Mesothelial cell of epicardium (in vitro differentiated cells): ENCODE results near the gene KIAA1328. TPM values are rescaled to one million over a fixed set of nuclear protein-coding genes. Genes with fewer than 3 reads are reported as not detected.

Source experiments
- DNase-seq, 2 experiments: peaks; one replicate each; pipeline ENCODE4 v3.0.0; 2021; ENCODE audit warnings: low spot score in 2 of 2; ENCODE audit not compliant: unreplicated experiment in 2 of 2
- H3K27ac Mint-ChIP-seq: 2 replicates; pipeline ENCODE4 v1.8.0; 2021; ENCODE audit warnings: mixed read lengths
- H3K27me3 Mint-ChIP-seq: 2 replicates; pipeline ENCODE4 v1.8.0; 2021; ENCODE audit warnings: low read depth, mixed read lengths
- H3K36me3 Mint-ChIP-seq: 2 replicates; pipeline ENCODE4 v1.8.0; 2021; ENCODE audit warnings: mixed read lengths
- H3K4me1 Mint-ChIP-seq: 2 replicates; pipeline ENCODE4 v1.8.0; 2021; ENCODE audit warnings: mixed read lengths
- H3K4me3 Mint-ChIP-seq: 2 replicates; pipeline ENCODE4 v1.8.0; 2021; ENCODE audit warnings: mild to moderate bottlenecking, moderate library complexity, mixed read lengths
- H3K9me3 Mint-ChIP-seq: 2 replicates; pipeline ENCODE4 v1.8.0; 2021; ENCODE audit warnings: mixed read lengths
- total RNA-seq: library from RNA; stranded (reverse); gene quantifications from 3 replicates; pipeline ENCODE4 v1.2.1, GENCODE V29; 2021
- TF ChIP-seq, protein P1 (sequence below): fragments of 200-600 bp; sonication (generic); IDR thresholded peaks from one replicate; pipeline ENCODE4 v1.5.0; 2021; ENCODE audit warnings: antibody characterized with exemption; ENCODE audit not compliant: unreplicated experiment

KIAA1328 gene
- total RNA-seq, 1 donor from 2014 or later, result 20.8 TPM

DNA sequence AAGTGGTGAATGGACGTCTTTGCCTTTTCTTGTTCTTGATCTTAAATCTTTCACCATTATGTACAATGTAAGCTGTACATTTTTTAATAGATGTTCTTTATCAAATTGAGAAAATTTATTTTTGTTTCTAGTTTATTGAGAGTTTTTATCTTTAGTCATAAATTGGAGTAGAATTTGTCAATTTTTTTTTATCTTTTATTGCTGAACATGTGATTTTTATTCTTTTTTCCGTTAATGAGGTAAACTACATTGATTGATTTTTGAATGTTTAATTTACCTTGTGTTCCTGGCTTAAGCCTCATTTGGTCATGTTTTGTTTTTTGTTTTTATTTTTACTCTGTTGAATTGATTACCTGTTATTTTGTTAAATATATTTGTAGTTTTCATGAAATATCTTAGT, 19.7 kb downstream of the KIAA1328 start:
- Mint-ChIP-seq H3K27me3 (no peaks in the 10 kb centered on the region), H3K9me3 (peaks cover 26% of the 10 kb centered on the region), H3K27ac (no peak overlapping the region), H3K4me3 (no peak overlapping the region), H3K36me3 (peaks cover 30% of the 10 kb centered on the region), H3K4me1 (peaks cover 12% of the 10 kb centered on the region)
- TF ChIP-seq, protein P1, sequence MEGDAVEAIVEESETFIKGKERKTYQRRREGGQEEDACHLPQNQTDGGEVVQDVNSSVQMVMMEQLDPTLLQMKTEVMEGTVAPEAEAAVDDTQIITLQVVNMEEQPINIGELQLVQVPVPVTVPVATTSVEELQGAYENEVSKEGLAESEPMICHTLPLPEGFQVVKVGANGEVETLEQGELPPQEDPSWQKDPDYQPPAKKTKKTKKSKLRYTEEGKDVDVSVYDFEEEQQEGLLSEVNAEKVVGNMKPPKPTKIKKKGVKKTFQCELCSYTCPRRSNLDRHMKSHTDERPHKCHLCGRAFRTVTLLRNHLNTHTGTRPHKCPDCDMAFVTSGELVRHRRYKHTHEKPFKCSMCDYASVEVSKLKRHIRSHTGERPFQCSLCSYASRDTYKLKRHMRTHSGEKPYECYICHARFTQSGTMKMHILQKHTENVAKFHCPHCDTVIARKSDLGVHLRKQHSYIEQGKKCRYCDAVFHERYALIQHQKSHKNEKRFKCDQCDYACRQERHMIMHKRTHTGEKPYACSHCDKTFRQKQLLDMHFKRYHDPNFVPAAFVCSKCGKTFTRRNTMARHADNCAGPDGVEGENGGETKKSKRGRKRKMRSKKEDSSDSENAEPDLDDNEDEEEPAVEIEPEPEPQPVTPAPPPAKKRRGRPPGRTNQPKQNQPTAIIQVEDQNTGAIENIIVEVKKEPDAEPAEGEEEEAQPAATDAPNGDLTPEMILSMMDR, result no peak
- no peak for DNase-seq

DNA sequence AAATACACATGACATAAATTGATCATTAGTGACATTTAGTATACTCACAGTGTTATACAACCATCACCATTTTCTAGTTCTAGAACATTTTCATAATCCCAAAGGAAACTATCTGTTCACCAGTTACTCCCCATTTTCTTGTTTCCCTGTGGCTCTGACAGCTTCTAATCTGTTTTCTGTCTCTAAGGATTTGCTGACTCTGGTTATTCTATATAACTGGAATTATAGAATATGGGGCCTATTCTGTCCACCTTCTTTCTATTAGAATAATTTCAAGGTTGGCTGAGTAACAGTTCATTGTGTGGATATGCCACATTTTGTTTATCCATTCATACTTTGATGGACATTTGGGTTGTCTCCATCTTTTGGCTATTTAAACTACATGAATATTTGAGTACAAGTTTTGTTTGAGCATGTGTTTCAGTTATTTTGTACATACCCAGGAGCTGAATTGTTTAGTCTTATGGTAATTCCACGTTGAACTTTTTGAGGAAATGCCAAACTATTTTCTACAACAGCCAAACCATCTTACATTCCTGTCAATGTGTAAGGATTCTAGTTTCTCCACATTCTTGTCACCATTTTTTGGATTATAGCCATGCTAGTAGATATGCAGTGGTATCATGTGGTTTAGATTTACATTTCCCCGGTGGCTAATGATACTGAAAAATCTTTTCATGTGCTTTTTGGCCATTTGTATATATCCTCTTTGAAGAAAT, 20.5 kb downstream of the KIAA1328 start:
- Mint-ChIP-seq H3K9me3 (peaks cover 26% of the 10 kb centered on the region), H3K36me3 (peaks cover 36% of the 10 kb centered on the region), H3K27ac (peak overlapping the region; percentile 3), H3K27me3 (no peaks in the 10 kb centered on the region), H3K4me3 (no peak overlapping the region), H3K4me1 (peaks cover 12% of the 10 kb centered on the region)
- TF ChIP-seq, protein P1, result no peak
- no peak for DNase-seq

DNA sequence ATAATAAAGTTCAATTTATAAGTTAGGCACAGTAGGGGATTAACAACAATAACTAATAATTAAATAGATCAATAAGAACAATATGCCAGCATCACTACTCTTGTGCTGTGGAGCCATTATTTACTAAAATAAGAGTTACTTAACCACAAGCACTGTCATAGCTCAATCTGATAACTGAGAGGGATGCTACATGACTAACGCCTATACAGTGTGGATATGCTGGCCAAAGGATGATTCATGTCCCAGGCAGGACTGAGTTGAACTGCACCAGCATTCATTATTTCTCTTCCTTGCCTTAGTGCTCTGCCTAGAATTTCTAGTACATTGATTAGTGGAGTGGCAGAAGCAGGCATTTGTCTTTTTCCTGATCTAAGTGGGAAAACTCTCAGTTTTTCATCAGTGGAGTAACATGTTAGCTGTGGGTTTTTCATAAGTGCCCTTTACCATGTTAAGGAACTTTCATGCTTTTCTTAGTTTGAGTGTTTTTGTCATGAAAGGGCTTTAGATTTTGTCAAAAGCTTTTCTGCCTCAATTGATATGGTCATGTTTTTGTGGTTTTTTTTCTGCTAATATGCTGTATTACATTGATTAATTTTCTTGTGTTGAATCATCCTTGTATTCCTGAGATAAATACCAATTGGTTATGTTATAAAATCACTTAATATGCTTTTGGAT, 21.7 kb downstream of the KIAA1328 start:
- Mint-ChIP-seq H3K36me3 (peaks cover 39% of the 10 kb centered on the region), H3K9me3 (peaks cover 26% of the 10 kb centered on the region), H3K4me1 (peaks cover 12% of the 10 kb centered on the region), H3K27me3 (no peaks in the 10 kb centered on the region), H3K4me3 (no peak overlapping the region), H3K27ac (no peak overlapping the region)
- no peak for DNase-seq
- TF ChIP-seq, protein P1, result no peak

DNA sequence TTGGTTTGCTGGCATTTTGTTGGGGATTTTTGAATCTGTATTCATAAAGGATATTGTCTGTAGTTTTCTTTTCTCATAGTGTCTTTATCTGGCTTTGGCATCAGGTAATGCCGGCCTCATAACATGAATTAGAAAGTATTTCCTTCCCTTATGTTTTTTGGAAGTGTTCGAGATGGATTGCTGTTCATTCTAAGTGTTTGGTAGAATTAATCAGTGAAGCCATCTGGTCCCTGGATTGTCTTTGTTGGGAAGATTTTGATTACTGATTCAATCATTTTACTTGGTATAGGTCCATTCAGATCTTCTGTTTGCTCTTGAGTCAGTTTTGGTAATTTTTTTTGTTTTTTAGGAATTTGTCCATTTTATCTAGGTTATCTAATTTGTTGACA, 22.3 kb downstream of the KIAA1328 start:
- TF ChIP-seq, protein P1, result no peak
- Mint-ChIP-seq H3K4me3 (no peak overlapping the region), H3K27ac (no peak overlapping the region), H3K9me3 (peaks cover 26% of the 10 kb centered on the region), H3K27me3 (no peaks in the 10 kb centered on the region), H3K36me3 (peaks cover 40% of the 10 kb centered on the region), H3K4me1 (peaks cover 12% of the 10 kb centered on the region)
- DNase-seq, result no peak

DNA sequence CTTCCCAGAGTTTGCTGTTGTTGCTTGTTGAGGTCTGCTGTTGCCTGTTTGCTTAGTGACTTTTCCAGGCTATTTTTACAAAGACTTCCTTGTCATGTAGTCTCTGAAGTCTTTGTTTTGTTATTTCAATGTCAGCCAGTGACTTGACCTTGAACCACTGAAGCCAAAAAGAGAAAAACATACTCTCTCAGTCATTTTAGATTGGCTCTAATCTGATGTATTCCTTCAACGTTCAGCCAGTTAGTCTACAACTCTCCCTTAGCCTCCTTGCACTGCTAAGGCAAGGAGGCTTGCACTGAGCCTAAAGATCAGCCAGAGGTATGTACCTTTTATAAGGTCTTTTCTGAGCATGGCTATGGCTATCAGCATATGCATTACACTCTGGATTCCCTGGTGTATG, 27.9 kb downstream of the KIAA1328 start:
- H3K36me3 Mint-ChIP-seq, result peaks cover 27% of the 10 kb centered on the region
- peaks cover 15% of the 10 kb centered on the region for H3K9me3 Mint-ChIP-seq
- TF ChIP-seq, protein P1, result no peak
- no peaks in the 10 kb centered on the region for H3K27me3 Mint-ChIP-seq
- DNase-seq, result no peak
- H3K4me1 Mint-ChIP-seq, result no peaks in the 10 kb centered on the region
- H3K27ac Mint-ChIP-seq, result no peak overlapping the region
- no peak overlapping the region for H3K4me3 Mint-ChIP-seq
